Activated T-cell treated with anti-CD3 and anti-CD28 coated beads, Interleukin-2, amount 50 U/mL, for 4 hours (primary cell): ENCODE data around the gene ACVR2B. TPM values are rescaled to one million over a fixed set of nuclear protein-coding genes. Genes with fewer than 3 reads are reported as not detected.
"Not testable (repeated sequence)": the region's sequence is repeated elsewhere in the genome, so short reads cannot be mapped to it uniquely, and the experiment has no call there.

Source experiments
- ATAC-seq, 2 donors: fragments of 200-7000 bp; cut with Tn5 transposase; one replicate each; pipeline ENCODE4 v1.10.0; 2021
- DNase-seq: peaks from one replicate; pipeline ENCODE4 v3.0.0-alpha.2; 2020
- H3K27me3 Mint-ChIP-seq: one replicate; pipeline ENCODE4 v1.8.0; 2021; ENCODE audit warnings: low read depth, mixed read lengths
- H3K36me3 Mint-ChIP-seq: one replicate; pipeline ENCODE4 v1.8.0; 2022; ENCODE audit warnings: mixed read lengths; ENCODE audit not compliant: insufficient read depth
- H3K4me1 Mint-ChIP-seq: one replicate; pipeline ENCODE4 v1.8.0; 2021; ENCODE audit warnings: low read depth, mixed read lengths
- H3K4me3 Mint-ChIP-seq: one replicate; pipeline ENCODE4 v1.8.0; 2021; ENCODE audit warnings: mild to moderate bottlenecking, moderate library complexity, mixed read lengths
- H3K9me3 Mint-ChIP-seq: one replicate; pipeline ENCODE4 v1.8.0; 2021; ENCODE audit warnings: mixed read lengths
- total RNA-seq, 3 donors: library from RNA; stranded (reverse); gene quantifications; one replicate each; pipeline ENCODE4 v1.2.1, GENCODE V29; 2021

The ACVR2B gene
- total RNA-seq, result 1 to 10 TPM; 4.5 to 5.5 (median 4.5) TPM

- DNase-seq, result peak; percentile 69
- Mint-ChIP-seq H3K4me1 (peaks cover 15% of the 10 kb centered on the region), H3K27me3 (peaks cover 2% of the 10 kb centered on the region), H3K9me3 (peaks cover 4% of the 10 kb centered on the region), H3K36me3 (no peaks in the 10 kb centered on the region), H3K4me3 (peak within 1 kb of the TSS; percentile 91)
- ATAC-seq, result peak; percentile 49 to 51
Observed at GRCh38 chr3:38453075-38453912, at the start of gene ACVR2B. ACVR2B (plus strand) TSS chr3:38453890; CDS start chr3:38454323, 433 bp downstream.

GRCh38 chr3:38404286-38404685, 49.4 kb upstream of the ACVR2B start:
- DNase-seq (no peak), ATAC-seq (no peak)
- H3K4me1 Mint-ChIP-seq, result no peaks in the 10 kb centered on the region
- H3K27me3 Mint-ChIP-seq, result no peaks in the 10 kb centered on the region
- no peak overlapping the region for H3K4me3 Mint-ChIP-seq
- no peaks in the 10 kb centered on the region for H3K9me3 Mint-ChIP-seq
- peaks cover 4% of the 10 kb centered on the region for H3K36me3 Mint-ChIP-seq

- H3K4me1 Mint-ChIP-seq, result no peaks in the 10 kb centered on the region
- DNase-seq (no peak), ATAC-seq (no peak)
- H3K36me3 Mint-ChIP-seq, result no peaks in the 10 kb centered on the region
- H3K9me3 Mint-ChIP-seq, result no peaks in the 10 kb centered on the region
- H3K4me3 Mint-ChIP-seq, result no peak overlapping the region
- peaks cover 3% of the 10 kb centered on the region for H3K27me3 Mint-ChIP-seq
Observed at GRCh38 chr3:38411591-38411990, 42.1 kb upstream of the ACVR2B start.

GRCh38 chr3:38420758-38421157, 32.9 kb upstream of the ACVR2B start:
- H3K9me3 Mint-ChIP-seq, H3K36me3 Mint-ChIP-seq, ATAC-seq, H3K4me3 Mint-ChIP-seq, DNase-seq, H3K27me3 Mint-ChIP-seq: not testable (repeated sequence)
- H3K4me1 Mint-ChIP-seq, result peaks cover 25% of the 10 kb centered on the region

GRCh38 chr3:38421679-38422336, 31.9 kb upstream of the ACVR2B start:
- no peaks in the 10 kb centered on the region for H3K9me3 Mint-ChIP-seq
- H3K4me3 Mint-ChIP-seq, result peak overlapping the region; percentile 13
- DNase-seq, result no peak
- no peak for ATAC-seq
- H3K4me1 Mint-ChIP-seq, result peaks cover 33% of the 10 kb centered on the region
- no peaks in the 10 kb centered on the region for H3K27me3 Mint-ChIP-seq
- no peaks in the 10 kb centered on the region for H3K36me3 Mint-ChIP-seq

GRCh38 chr3:38426798-38427426, 26.8 kb upstream of the ACVR2B start:
- peaks cover 40% of the 10 kb centered on the region for H3K4me1 Mint-ChIP-seq
- not testable (repeated sequence) for DNase-seq, H3K4me3 Mint-ChIP-seq, H3K36me3 Mint-ChIP-seq, ATAC-seq, H3K9me3 Mint-ChIP-seq, H3K27me3 Mint-ChIP-seq

GRCh38 chr3:38432871-38433658, 20.6 kb upstream of the ACVR2B start:
- not testable (repeated sequence) for H3K27me3 Mint-ChIP-seq, H3K36me3 Mint-ChIP-seq, ATAC-seq, DNase-seq, H3K4me3 Mint-ChIP-seq
- peaks cover 13% of the 10 kb centered on the region for H3K4me1 Mint-ChIP-seq
- peaks cover 33% of the 10 kb centered on the region for H3K9me3 Mint-ChIP-seq

- not testable (repeated sequence) for DNase-seq, H3K4me3 Mint-ChIP-seq, H3K27me3 Mint-ChIP-seq, H3K36me3 Mint-ChIP-seq, ATAC-seq
- Mint-ChIP-seq H3K9me3 (peaks cover 33% of the 10 kb centered on the region), H3K4me1 (peaks cover 12% of the 10 kb centered on the region)
Observed at GRCh38 chr3:38433661-38434060, 20.0 kb upstream of the ACVR2B start.

- ATAC-seq, H3K4me3 Mint-ChIP-seq, H3K36me3 Mint-ChIP-seq, DNase-seq, H3K27me3 Mint-ChIP-seq, H3K4me1 Mint-ChIP-seq: not testable (repeated sequence)
- H3K9me3 Mint-ChIP-seq, result peaks cover 19% of the 10 kb centered on the region
Observed at GRCh38 chr3:38438436-38439069, 15.1 kb upstream of the ACVR2B start.

- DNase-seq, H3K9me3 Mint-ChIP-seq, H3K4me3 Mint-ChIP-seq, H3K27me3 Mint-ChIP-seq, H3K4me1 Mint-ChIP-seq, H3K36me3 Mint-ChIP-seq, ATAC-seq: not testable (repeated sequence)
Observed at GRCh38 chr3:38443205-38443604, 10.5 kb upstream of the ACVR2B start.

GRCh38 chr3:38446085-38446686, 7.5 kb upstream of the ACVR2B start:
- no peak for ATAC-seq
- Mint-ChIP-seq H3K9me3 (peaks cover 4% of the 10 kb centered on the region), H3K4me3 (no peak overlapping the region), H3K4me1 (no peaks in the 10 kb centered on the region), H3K36me3 (no peaks in the 10 kb centered on the region), H3K27me3 (peaks cover 8% of the 10 kb centered on the region)
- DNase-seq, result no peak

GRCh38 chr3:38446812-38447211, 6.9 kb upstream of the ACVR2B start:
- H3K4me1 Mint-ChIP-seq, result no peaks in the 10 kb centered on the region
- peaks cover 8% of the 10 kb centered on the region for H3K27me3 Mint-ChIP-seq
- no peak for ATAC-seq
- H3K9me3 Mint-ChIP-seq, result peaks cover 4% of the 10 kb centered on the region
- DNase-seq, result no peak
- H3K36me3 Mint-ChIP-seq, result no peaks in the 10 kb centered on the region
- H3K4me3 Mint-ChIP-seq, result no peak overlapping the region

- peaks cover 6% of the 10 kb centered on the region for H3K27me3 Mint-ChIP-seq
- no peak for ATAC-seq
- no peak overlapping the region for H3K4me3 Mint-ChIP-seq
- H3K9me3 Mint-ChIP-seq, result peaks cover 4% of the 10 kb centered on the region
- H3K4me1 Mint-ChIP-seq, result peaks cover 12% of the 10 kb centered on the region
- DNase-seq, result no peak
- no peaks in the 10 kb centered on the region for H3K36me3 Mint-ChIP-seq
Observed at GRCh38 chr3:38450853-38451252, 2.8 kb upstream of the ACVR2B start.
